ENCODE results near the gene HEATR5A. TPM values are rescaled to one million over a fixed set of nuclear protein-coding genes. Genes with fewer than 3 reads are reported as not detected.

Gene HEATR5A
- total and polyA plus RNA-seq, 2 of the 13 experiments (the other 11 are each of a cell fraction or from before 2014, with no cell fraction given) = 36.4 to 105 TPM

- TF ChIP-seq ATF6 (CRISPR knock-in tag; conservative IDR thresholded peaks at IDR 0.05) (peak; percentile 95), GATAD2A (CRISPR knock-in tag; IDR thresholded peaks at IDR 0.05) (no peak), KLF13 (CRISPR knock-in tag; IDR thresholded peaks at IDR 0.05) (0 out of 2 replicates have a peak, but pooled peaks have one; percentile 13), TBX2 (CRISPR knock-in tag; IDR thresholded peaks at IDR 0.05; ENCODE audit: borderline replicate concordance) (0 out of 2 replicates have a peak, but pooled peaks have one; percentile 2), E2F2 (CRISPR knock-in tag; IDR thresholded peaks at IDR 0.05; ENCODE audit: borderline replicate concordance) (0 out of 2 replicates have a peak, but pooled peaks have one; percentile 13), ZNF3 (CRISPR knock-in tag; IDR thresholded peaks at IDR 0.05) (0 out of 2 replicates have a peak, but pooled peaks have one; percentile 44), DBP (CRISPR knock-in tag; IDR thresholded peaks at IDR 0.05; ENCODE audit: not compliant biosample characterization) (peak; percentile 46), ZC3H4 (CRISPR knock-in tag; IDR thresholded peaks at IDR 0.05; ENCODE audit: borderline replicate concordance) (peak; percentile 72; the same call in 1 of the 2 replicates), PHF8 (CRISPR knock-in tag; IDR thresholded peaks at IDR 0.05) (peak; percentile 19; the same call in 1 of the 2 replicates), EEA1 (CRISPR knock-in tag; IDR thresholded peaks at IDR 0.05; ENCODE audit: borderline replicate concordance) (peak; percentile 63; the same call in 1 of the 2 replicates), ASH2L (IDR thresholded peaks at IDR 0.05; ENCODE audit: insufficient read length, low read depth, low read length) (peak; percentile 49), ARHGAP35 (CRISPR knock-in tag; IDR thresholded peaks at IDR 0.05; ENCODE audit: borderline replicate concordance) (peak; percentile 23; the same call in 1 of the 2 replicates), SMAD3 (CRISPR knock-in tag; IDR thresholded peaks at IDR 0.05) (no peak), SMAD1 (CRISPR knock-in tag; IDR thresholded peaks at IDR 0.05; ENCODE audit: borderline replicate concordance, low read depth) (peak; percentile 5; the same call in 1 of the 2 replicates), CHD4 (IDR thresholded peaks at IDR 0.05; ENCODE audit: borderline replicate concordance, low read length) (peak; percentile 97), RARG (CRISPR knock-in tag; IDR thresholded peaks at IDR 0.05; ENCODE audit: low read depth) (0 out of 2 replicates have a peak, but pooled peaks have one; percentile 3), ZMYM3 (CRISPR knock-in tag; IDR thresholded peaks at IDR 0.05) (0 out of 2 replicates have a peak, but pooled peaks have one; percentile 51), ZGPAT (CRISPR knock-in tag; IDR thresholded peaks at IDR 0.05) (peak; percentile 32; the same call in 1 of the 2 replicates)
- TF ChIP-seq, protein P1, sequence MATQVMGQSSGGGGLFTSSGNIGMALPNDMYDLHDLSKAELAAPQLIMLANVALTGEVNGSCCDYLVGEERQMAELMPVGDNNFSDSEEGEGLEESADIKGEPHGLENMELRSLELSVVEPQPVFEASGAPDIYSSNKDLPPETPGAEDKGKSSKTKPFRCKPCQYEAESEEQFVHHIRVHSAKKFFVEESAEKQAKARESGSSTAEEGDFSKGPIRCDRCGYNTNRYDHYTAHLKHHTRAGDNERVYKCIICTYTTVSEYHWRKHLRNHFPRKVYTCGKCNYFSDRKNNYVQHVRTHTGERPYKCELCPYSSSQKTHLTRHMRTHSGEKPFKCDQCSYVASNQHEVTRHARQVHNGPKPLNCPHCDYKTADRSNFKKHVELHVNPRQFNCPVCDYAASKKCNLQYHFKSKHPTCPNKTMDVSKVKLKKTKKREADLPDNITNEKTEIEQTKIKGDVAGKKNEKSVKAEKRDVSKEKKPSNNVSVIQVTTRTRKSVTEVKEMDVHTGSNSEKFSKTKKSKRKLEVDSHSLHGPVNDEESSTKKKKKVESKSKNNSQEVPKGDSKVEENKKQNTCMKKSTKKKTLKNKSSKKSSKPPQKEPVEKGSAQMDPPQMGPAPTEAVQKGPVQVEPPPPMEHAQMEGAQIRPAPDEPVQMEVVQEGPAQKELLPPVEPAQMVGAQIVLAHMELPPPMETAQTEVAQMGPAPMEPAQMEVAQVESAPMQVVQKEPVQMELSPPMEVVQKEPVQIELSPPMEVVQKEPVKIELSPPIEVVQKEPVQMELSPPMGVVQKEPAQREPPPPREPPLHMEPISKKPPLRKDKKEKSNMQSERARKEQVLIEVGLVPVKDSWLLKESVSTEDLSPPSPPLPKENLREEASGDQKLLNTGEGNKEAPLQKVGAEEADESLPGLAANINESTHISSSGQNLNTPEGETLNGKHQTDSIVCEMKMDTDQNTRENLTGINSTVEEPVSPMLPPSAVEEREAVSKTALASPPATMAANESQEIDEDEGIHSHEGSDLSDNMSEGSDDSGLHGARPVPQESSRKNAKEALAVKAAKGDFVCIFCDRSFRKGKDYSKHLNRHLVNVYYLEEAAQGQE (IDR thresholded peaks at IDR 0.05; ENCODE audit: borderline replicate concordance in 1 of 2, low read depth in 1 of 2, low read length in 2 of 2) = peak in 1 of 2 experiments; percentile 21; a peak in 1 of 4 replicates
Measured at GRCh38 chr14:31258427-31259039, 161.8 kb downstream of the HEATR5A start (continued).
